ENCODE measurements around the gene TAF4B. TPM values are rescaled to one million over a fixed set of nuclear protein-coding genes. Genes with fewer than 3 reads are reported as not detected.

The TAF4B gene
- total RNA-seq, 1 experiment from 2014 or later: 2.0 TPM

DNA sequence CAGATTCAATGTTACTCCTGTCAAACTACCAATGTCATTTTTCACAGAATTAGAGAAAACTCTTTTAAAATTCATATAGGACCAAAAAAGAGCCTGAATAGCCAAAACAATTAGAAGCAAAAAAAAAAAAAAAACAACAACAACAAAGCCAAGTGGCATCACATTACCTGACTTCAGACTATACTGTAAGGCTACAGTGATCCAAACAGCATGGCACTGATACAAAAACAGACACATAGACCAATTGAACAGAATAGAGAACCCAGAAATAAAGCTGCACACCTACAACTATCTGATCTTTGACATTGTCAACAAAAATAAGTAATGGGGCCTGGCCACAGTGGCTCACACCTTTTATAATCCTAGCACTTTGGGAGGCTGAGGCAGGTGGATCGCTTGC is 53.2 kb downstream of the TAF4B start:
- CTCF ChIA-PET: no interaction called here
- intact Hi-C loops (cut with micrococcal nuclease; ENCODE audit: unreplicated experiment): no loop called here
- Histone ChIP-seq H3K4me1 (ENCODE audit: insufficient read depth, low read length, poor library complexity, severe bottlenecking) (no peaks in the 10 kb centered on the region), H3K36me3 (ENCODE audit: insufficient read depth, low read length, poor library complexity, severe bottlenecking) (no peaks in the 10 kb centered on the region), H3K9me3 (ENCODE audit: low read depth, low read length, poor library complexity, severe bottlenecking) (no peaks in the 10 kb centered on the region), H3K27ac (ENCODE audit: low read depth, low read length, poor library complexity, severe bottlenecking) (no peak overlapping the region), H3K27me3 (replicated peaks; ENCODE audit: insufficient read depth, low read depth, low read length, poor library complexity) (no peaks in the 10 kb centered on the region), H3K4me3 (ENCODE audit: low read depth, low read length, poor library complexity, severe bottlenecking) (no peak overlapping the region)
- no peak for TF ChIP-seq EZH2 (IDR thresholded peaks at IDR 0.05; ENCODE audit: borderline replicate concordance, low read depth, low read length, poor library complexity, severe bottlenecking)
- TF ChIP-seq, protein P1, sequence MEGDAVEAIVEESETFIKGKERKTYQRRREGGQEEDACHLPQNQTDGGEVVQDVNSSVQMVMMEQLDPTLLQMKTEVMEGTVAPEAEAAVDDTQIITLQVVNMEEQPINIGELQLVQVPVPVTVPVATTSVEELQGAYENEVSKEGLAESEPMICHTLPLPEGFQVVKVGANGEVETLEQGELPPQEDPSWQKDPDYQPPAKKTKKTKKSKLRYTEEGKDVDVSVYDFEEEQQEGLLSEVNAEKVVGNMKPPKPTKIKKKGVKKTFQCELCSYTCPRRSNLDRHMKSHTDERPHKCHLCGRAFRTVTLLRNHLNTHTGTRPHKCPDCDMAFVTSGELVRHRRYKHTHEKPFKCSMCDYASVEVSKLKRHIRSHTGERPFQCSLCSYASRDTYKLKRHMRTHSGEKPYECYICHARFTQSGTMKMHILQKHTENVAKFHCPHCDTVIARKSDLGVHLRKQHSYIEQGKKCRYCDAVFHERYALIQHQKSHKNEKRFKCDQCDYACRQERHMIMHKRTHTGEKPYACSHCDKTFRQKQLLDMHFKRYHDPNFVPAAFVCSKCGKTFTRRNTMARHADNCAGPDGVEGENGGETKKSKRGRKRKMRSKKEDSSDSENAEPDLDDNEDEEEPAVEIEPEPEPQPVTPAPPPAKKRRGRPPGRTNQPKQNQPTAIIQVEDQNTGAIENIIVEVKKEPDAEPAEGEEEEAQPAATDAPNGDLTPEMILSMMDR (conservative IDR thresholded peaks at IDR 0.05; ENCODE audit: low read depth, low read length): no peak
- POLR2A ChIA-PET (ENCODE audit: low non-redundant PET): no interaction called here
- DNase-seq (ENCODE audit: low spot score): no peak
- no TSS peak for BruUV-seq (replicated peaks)

GRCh38 chr18:26286008-26286407 is 59.8 kb downstream of the TAF4B start:
- H3K4me3 ChIP-seq (ENCODE audit: low read depth, low read length, poor library complexity, severe bottlenecking): no peak overlapping the region
- no peaks in the 10 kb centered on the region for H3K9me3 ChIP-seq (ENCODE audit: low read depth, low read length, poor library complexity, severe bottlenecking)
- CTCF ChIA-PET: no interaction called here
- intact Hi-C loops (cut with micrococcal nuclease; ENCODE audit: unreplicated experiment): no loop called here
- H3K27me3 ChIP-seq (replicated peaks; ENCODE audit: insufficient read depth, low read depth, low read length, poor library complexity): no peaks in the 10 kb centered on the region
- no TSS peak for BruUV-seq (replicated peaks)
- H3K4me1 ChIP-seq (ENCODE audit: insufficient read depth, low read length, poor library complexity, severe bottlenecking): no peaks in the 10 kb centered on the region
- DNase-seq (ENCODE audit: low spot score): no peak
- TF ChIP-seq, protein P1 (conservative IDR thresholded peaks at IDR 0.05; ENCODE audit: low read depth, low read length): no peak
- no peak for TF ChIP-seq EZH2 (IDR thresholded peaks at IDR 0.05; ENCODE audit: borderline replicate concordance, low read depth, low read length, poor library complexity, severe bottlenecking)
- POLR2A ChIA-PET (ENCODE audit: low non-redundant PET): no interaction called here
- no peak overlapping the region for H3K27ac ChIP-seq (ENCODE audit: low read depth, low read length, poor library complexity, severe bottlenecking)
- no peaks in the 10 kb centered on the region for H3K36me3 ChIP-seq (ENCODE audit: insufficient read depth, low read length, poor library complexity, severe bottlenecking)

GRCh38 chr18:26287644-26288043 is 61.4 kb downstream of the TAF4B start:
- no peaks in the 10 kb centered on the region for H3K4me1 ChIP-seq (ENCODE audit: insufficient read depth, low read length, poor library complexity, severe bottlenecking)
- ChIA-PET CTCF (no interaction called here), POLR2A (ENCODE audit: low non-redundant PET) (no interaction called here)
- no peaks in the 10 kb centered on the region for H3K9me3 ChIP-seq (ENCODE audit: low read depth, low read length, poor library complexity, severe bottlenecking)
- no peaks in the 10 kb centered on the region for H3K36me3 ChIP-seq (ENCODE audit: insufficient read depth, low read length, poor library complexity, severe bottlenecking)
- H3K27me3 ChIP-seq (replicated peaks; ENCODE audit: insufficient read depth, low read depth, low read length, poor library complexity): no peaks in the 10 kb centered on the region
- H3K4me3 ChIP-seq (ENCODE audit: low read depth, low read length, poor library complexity, severe bottlenecking): no peak overlapping the region
- no TSS peak for BruUV-seq (replicated peaks)
- intact Hi-C loops (cut with micrococcal nuclease; ENCODE audit: unreplicated experiment): no loop called here
- DNase-seq (ENCODE audit: low spot score): no peak
- H3K27ac ChIP-seq (ENCODE audit: low read depth, low read length, poor library complexity, severe bottlenecking): no peak overlapping the region
- no peak for TF ChIP-seq EZH2 (IDR thresholded peaks at IDR 0.05; ENCODE audit: borderline replicate concordance, low read depth, low read length, poor library complexity, severe bottlenecking)
- TF ChIP-seq, protein P1 (conservative IDR thresholded peaks at IDR 0.05; ENCODE audit: low read depth, low read length): no peak

Measured in A673 (cell line).